HepG2 (cell line): ENCODE data around the gene RACGAP1. TPM values are rescaled to one million over a fixed set of nuclear protein-coding genes. Genes with fewer than 3 reads are reported as not detected.

Source experiments
- CHD4 ChIP-seq: fragments of 200-600 bp; sonication (generic); IDR thresholded peaks from 2 replicates; pipeline ENCODE4 v1.7.0; 2017; ENCODE audit warnings: mild to moderate bottlenecking, low read length, borderline replicate concordance
- HMG20B ChIP-seq: conservative IDR thresholded peaks from 2 replicates; pipeline ENCODE4 v1.6.1; 2016; ENCODE audit warnings: missing genetic modification reagents, missing compliant biosample characterization
- NFIB ChIP-seq: sonication (generic); formaldehyde crosslinking; IDR thresholded peaks from 2 replicates; pipeline ENCODE4 v1.9.0; 2021; ENCODE audit warnings: missing genetic modification reagents, mild to moderate bottlenecking, borderline replicate concordance
- PHF5A ChIP-seq: IDR thresholded peaks from one replicate; pipeline ENCODE4 v1.6.1; 2018; ENCODE audit warnings: low read depth, missing genetic modification reagents; ENCODE audit not compliant: unreplicated experiment
- RNF2 ChIP-seq: fragments of 450-650 bp; conservative IDR thresholded peaks from 2 replicates; pipeline ENCODE4 v1.6.1; 2016; ENCODE audit warnings: low read depth
- SETDB1 ChIP-seq: sonication (generic); formaldehyde crosslinking; IDR thresholded peaks from 2 replicates; pipeline ENCODE4 v1.5.1; 2020; ENCODE audit warnings: missing genetic modification reagents, mild to moderate bottlenecking, borderline replicate concordance
- UBTF ChIP-seq: sonication (generic); formaldehyde crosslinking; IDR thresholded peaks from 2 replicates; pipeline ENCODE4 v1.4.0; 2020; ENCODE audit warnings: mild to moderate bottlenecking, missing genetic modification reagents
- ZMYM4 ChIP-seq: sonication (generic); formaldehyde crosslinking; IDR thresholded peaks from 2 replicates; pipeline ENCODE4 v1.8.1; 2023; ENCODE audit warnings: mild to moderate bottlenecking, missing genetic modification reagents
- ZNF317 ChIP-seq: sonication (generic); formaldehyde crosslinking; IDR thresholded peaks from 2 replicates; pipeline ENCODE4 v1.5.0; 2020; ENCODE audit warnings: mild to moderate bottlenecking, missing genetic modification reagents
- ZNF329 ChIP-seq: sonication (generic); formaldehyde crosslinking; IDR thresholded peaks from 2 replicates; pipeline ENCODE4 v1.9.0; 2021; ENCODE audit warnings: low read depth, mild to moderate bottlenecking, missing genetic modification reagents
- ZNF562 ChIP-seq: sonication (generic); formaldehyde crosslinking; IDR thresholded peaks from 2 replicates; pipeline ENCODE4 v1.8.0; 2022; ENCODE audit warnings: missing genetic modification reagents, borderline replicate concordance
- ZNF670 ChIP-seq: sonication (generic); formaldehyde crosslinking; IDR thresholded peaks from 2 replicates; pipeline ENCODE4 v1.8.0; 2022; ENCODE audit warnings: mild to moderate bottlenecking, missing genetic modification reagents, borderline replicate concordance
- polyA plus RNA-seq, 8 experiments: library from polyadenylated mRNA; depleted of rRNA in 3 of 8; stranded (reverse) in 7 of 8; unstranded in 1 of 8; fragments of >200 nt; fragmentation: Illumina TruSeq in 4 of 8; extraction: Trizol in 4 of 8; gene quantifications; 2 replicates each; pipeline versions ENCODE4 v1.2.1 to v1.2.3, GENCODE V29; 2011 to 2016; ENCODE audit warnings: low read depth in 4 of 8, missing spikeins in 1 of 8, mixed read lengths in 1 of 8; ENCODE audit not compliant: insufficient read depth in 1 of 8
- total RNA-seq, 5 experiments: library from RNA; depleted of rRNA; stranded (reverse); fragments of >200 nt; fragmentation: Illumina TruSeq; extraction: Trizol; gene quantifications; 2 replicates each; pipeline ENCODE4 v1.2.3, GENCODE V29; 2016; ENCODE audit warnings: low read depth in 1 of 5
- TF ChIP-seq, protein P1 (sequence below): sonication (generic); formaldehyde crosslinking; conservative IDR thresholded peaks from 2 replicates; pipeline ENCODE4 v1.4.0; 2020; ENCODE audit warnings: mild to moderate bottlenecking, missing genetic modification reagents, moderate library complexity
- TF ChIP-seq, protein P2 (sequence below): sonication (generic); formaldehyde crosslinking; IDR thresholded peaks from 2 replicates; pipeline ENCODE4 v1.9.0; 2021; ENCODE audit warnings: mild to moderate bottlenecking, missing genetic modification reagents
- TF ChIP-seq, protein P3 (sequence below): sonication (generic); formaldehyde crosslinking; IDR thresholded peaks from 2 replicates; pipeline ENCODE4 v1.4.0; 2020; ENCODE audit warnings: mild to moderate bottlenecking, missing genetic modification reagents

Gene RACGAP1
- total and polyA plus RNA-seq, 2 of the 13 experiments (the other 11 are each of a cell fraction or from before 2014, with no cell fraction given): 16.7 to 57.9 TPM

DNA sequence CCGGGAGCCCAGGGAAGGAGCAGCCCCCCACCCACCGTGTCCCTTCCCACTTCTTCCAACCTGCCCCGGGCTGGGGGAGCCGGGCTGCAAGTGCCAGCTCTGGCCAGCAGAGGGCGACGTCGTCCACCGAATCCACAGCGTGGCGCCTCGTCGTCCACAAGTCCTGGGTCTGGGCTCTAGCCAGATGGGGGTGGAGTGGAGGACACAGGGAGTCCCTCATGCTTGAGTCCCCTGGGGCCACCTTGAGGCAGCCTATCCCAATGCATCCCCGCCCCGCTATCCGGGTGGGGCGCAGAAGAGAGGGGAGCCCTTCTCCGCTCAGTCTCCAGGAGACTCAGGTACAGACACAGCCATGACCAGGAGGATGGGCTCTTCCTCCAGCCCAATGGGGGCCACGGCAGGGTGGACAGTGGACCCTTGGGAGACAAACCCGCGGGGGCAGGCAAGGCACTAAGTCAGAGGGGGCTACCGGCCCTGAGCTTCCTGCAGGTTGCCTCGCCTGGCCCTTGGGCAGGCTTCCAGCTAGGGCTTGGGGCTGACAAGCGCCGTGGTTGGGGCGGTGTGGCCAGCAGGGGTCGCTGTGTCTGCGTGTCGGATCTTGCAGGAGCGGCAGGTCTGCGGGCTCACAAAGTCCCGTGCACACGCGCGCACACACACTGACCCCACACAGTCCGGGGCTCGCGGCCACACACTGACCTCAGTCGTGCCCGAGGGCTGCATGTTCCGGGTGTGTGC, 58.1 kb downstream of the RACGAP1 start (continued):
- TF ChIP-seq, protein P1, sequence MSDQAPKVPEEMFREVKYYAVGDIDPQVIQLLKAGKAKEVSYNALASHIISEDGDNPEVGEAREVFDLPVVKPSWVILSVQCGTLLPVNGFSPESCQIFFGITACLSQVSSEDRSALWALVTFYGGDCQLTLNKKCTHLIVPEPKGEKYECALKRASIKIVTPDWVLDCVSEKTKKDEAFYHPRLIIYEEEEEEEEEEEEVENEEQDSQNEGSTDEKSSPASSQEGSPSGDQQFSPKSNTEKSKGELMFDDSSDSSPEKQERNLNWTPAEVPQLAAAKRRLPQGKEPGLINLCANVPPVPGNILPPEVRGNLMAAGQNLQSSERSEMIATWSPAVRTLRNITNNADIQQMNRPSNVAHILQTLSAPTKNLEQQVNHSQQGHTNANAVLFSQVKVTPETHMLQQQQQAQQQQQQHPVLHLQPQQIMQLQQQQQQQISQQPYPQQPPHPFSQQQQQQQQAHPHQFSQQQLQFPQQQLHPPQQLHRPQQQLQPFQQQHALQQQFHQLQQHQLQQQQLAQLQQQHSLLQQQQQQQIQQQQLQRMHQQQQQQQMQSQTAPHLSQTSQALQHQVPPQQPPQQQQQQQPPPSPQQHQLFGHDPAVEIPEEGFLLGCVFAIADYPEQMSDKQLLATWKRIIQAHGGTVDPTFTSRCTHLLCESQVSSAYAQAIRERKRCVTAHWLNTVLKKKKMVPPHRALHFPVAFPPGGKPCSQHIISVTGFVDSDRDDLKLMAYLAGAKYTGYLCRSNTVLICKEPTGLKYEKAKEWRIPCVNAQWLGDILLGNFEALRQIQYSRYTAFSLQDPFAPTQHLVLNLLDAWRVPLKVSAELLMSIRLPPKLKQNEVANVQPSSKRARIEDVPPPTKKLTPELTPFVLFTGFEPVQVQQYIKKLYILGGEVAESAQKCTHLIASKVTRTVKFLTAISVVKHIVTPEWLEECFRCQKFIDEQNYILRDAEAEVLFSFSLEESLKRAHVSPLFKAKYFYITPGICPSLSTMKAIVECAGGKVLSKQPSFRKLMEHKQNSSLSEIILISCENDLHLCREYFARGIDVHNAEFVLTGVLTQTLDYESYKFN (CRISPR knock-in tag): 0 out of 2 replicates have a peak, but pooled peaks have one; percentile 12
- TF ChIP-seq, protein P2, sequence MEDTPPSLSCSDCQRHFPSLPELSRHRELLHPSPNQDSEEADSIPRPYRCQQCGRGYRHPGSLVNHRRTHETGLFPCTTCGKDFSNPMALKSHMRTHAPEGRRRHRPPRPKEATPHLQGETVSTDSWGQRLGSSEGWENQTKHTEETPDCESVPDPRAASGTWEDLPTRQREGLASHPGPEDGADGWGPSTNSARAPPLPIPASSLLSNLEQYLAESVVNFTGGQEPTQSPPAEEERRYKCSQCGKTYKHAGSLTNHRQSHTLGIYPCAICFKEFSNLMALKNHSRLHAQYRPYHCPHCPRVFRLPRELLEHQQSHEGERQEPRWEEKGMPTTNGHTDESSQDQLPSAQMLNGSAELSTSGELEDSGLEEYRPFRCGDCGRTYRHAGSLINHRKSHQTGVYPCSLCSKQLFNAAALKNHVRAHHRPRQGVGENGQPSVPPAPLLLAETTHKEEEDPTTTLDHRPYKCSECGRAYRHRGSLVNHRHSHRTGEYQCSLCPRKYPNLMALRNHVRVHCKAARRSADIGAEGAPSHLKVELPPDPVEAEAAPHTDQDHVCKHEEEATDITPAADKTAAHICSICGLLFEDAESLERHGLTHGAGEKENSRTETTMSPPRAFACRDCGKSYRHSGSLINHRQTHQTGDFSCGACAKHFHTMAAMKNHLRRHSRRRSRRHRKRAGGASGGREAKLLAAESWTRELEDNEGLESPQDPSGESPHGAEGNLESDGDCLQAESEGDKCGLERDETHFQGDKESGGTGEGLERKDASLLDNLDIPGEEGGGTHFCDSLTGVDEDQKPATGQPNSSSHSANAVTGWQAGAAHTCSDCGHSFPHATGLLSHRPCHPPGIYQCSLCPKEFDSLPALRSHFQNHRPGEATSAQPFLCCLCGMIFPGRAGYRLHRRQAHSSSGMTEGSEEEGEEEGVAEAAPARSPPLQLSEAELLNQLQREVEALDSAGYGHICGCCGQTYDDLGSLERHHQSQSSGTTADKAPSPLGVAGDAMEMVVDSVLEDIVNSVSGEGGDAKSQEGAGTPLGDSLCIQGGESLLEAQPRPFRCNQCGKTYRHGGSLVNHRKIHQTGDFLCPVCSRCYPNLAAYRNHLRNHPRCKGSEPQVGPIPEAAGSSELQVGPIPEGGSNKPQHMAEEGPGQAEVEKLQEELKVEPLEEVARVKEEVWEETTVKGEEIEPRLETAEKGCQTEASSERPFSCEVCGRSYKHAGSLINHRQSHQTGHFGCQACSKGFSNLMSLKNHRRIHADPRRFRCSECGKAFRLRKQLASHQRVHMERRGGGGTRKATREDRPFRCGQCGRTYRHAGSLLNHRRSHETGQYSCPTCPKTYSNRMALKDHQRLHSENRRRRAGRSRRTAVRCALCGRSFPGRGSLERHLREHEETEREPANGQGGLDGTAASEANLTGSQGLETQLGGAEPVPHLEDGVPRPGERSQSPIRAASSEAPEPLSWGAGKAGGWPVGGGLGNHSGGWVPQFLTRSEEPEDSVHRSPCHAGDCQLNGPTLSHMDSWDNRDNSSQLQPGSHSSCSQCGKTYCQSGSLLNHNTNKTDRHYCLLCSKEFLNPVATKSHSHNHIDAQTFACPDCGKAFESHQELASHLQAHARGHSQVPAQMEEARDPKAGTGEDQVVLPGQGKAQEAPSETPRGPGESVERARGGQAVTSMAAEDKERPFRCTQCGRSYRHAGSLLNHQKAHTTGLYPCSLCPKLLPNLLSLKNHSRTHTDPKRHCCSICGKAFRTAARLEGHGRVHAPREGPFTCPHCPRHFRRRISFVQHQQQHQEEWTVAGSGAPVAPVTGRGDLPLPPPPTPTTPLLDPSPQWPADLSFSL: 0 out of 2 replicates have a peak, but pooled peaks have one; percentile 14
- TF ChIP-seq RNF2 (no peak), NFIB (CRISPR knock-in tag) (no peak), PHF5A (CRISPR knock-in tag) (no peak), ZNF329 (no peak), CHD4 (0 out of 2 replicates have a peak, but pooled peaks have one; percentile 30), ZNF562 (CRISPR knock-in tag) (no peak), ZMYM4 (CRISPR knock-in tag) (peak; percentile 50; the same call in 1 of the 2 replicates), ZNF670 (no peak), SETDB1 (CRISPR knock-in tag) (no peak), UBTF (peak; percentile 74), HMG20B (no peak), ZNF317 (CRISPR knock-in tag) (0 out of 2 replicates have a peak, but pooled peaks have one; percentile 20)
- TF ChIP-seq, protein P3, sequence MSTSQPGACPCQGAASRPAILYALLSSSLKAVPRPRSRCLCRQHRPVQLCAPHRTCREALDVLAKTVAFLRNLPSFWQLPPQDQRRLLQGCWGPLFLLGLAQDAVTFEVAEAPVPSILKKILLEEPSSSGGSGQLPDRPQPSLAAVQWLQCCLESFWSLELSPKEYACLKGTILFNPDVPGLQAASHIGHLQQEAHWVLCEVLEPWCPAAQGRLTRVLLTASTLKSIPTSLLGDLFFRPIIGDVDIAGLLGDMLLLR (CRISPR knock-in tag): no peak
